K562 (cell line): ENCODE measurements around the gene MPHOSPH8. TPM values are rescaled to one million over a fixed set of nuclear protein-coding genes. Genes with fewer than 3 reads are reported as not detected.

ENCODE experiments used
- ATAC-seq: fragments of 200-7000 bp; cut with Tn5 transposase; 3 replicates; pipeline ENCODE4 v1.9.1; 2020; ENCODE audit warnings: moderate library complexity
- BruUV-seq: library from RNA; stranded (reverse); fragments of 400-500 nt; replicated peaks from 2 replicates; lab custom pipeline; 2021; lab: Mats Ljungman, UMichigan
- CTCF ChIA-PET: fragments of 300-600 bp; formaldehyde crosslinking; extraction: SDS; loops from one replicate; lab custom pipeline; 2021; ENCODE audit warnings: low intra/inter-chr PET ratio; lab: Yijun Ruan, JAX
- POLR2A ChIA-PET: fragments of 300-600, 350-650 bp; sonication (Branson Sonifier 250); formaldehyde crosslinking; extraction: SDS; loops from one replicate; lab custom pipeline; 2021; ENCODE audit warnings: antibody characterized with exemption, inconsistent platforms; lab: Yijun Ruan, JAX
- DNase-seq, 4 experiments: peaks; one replicate each; pipeline versions ENCODE4 v3.0.0 to v3.0.0-alpha.2; 2011 to 2018; ENCODE audit warnings: low spot score in 3 of 4, mixed read lengths in 3 of 4; ENCODE audit errors: extremely low read depth in 1 of 4
- FAIRE-seq: peaks from 2 replicates; lab custom pipeline; 2011; peaks lifted over from hg19 to GRCh38; lab: Jason Lieb, UNC
- H2AFZ ChIP-seq: 2 replicates; pipeline ENCODE4 v1.6.0; 2011; ENCODE audit warnings: low read depth, low read length, control low read depth, inconsistent platforms
- H3K27ac ChIP-seq: fragments of 200-600 bp; 3 replicates; pipeline ENCODE4 v1.8.0; 2011; ENCODE audit warnings: low read depth, mild to moderate bottlenecking, control low read depth, inconsistent platforms, low read length, moderate library complexity, mixed read lengths; ENCODE audit errors: extremely low read depth
- H3K27me3 ChIP-seq, 2 experiments: fragments of 300-600 bp in 1 of 2; 2 replicates in 1 of 2; 3 replicates in 1 of 2; pipeline versions ENCODE4 v1.6.0 to v1.8.0; 2011; ENCODE audit warnings: inconsistent platforms in 2 of 2, low read length in 2 of 2, mild to moderate bottlenecking in 1 of 2, mixed read lengths in 1 of 2, moderate library complexity in 1 of 2; ENCODE audit not compliant: control insufficient read depth in 2 of 2, insufficient read depth in 2 of 2
- H3K36me3 ChIP-seq: fragments of 300-600 bp; 3 replicates; pipeline ENCODE4 v1.8.0; 2011; ENCODE audit warnings: mild to moderate bottlenecking, low read length, inconsistent platforms; ENCODE audit not compliant: control insufficient read depth, insufficient read depth
- H3K4me1 ChIP-seq, 2 experiments: fragments of 200-600 bp in 1 of 2; replicated peaks in 1 of 2; 2 replicates in 1 of 2; 3 replicates in 1 of 2; pipeline versions ENCODE4 v1.5.1 to v1.8.0; 2011; ENCODE audit warnings: inconsistent platforms in 2 of 2, low read length in 2 of 2, mild to moderate bottlenecking in 1 of 2, mixed read lengths in 1 of 2, moderate library complexity in 1 of 2; ENCODE audit not compliant: control insufficient read depth in 2 of 2, insufficient read depth in 2 of 2
- H3K4me2 ChIP-seq: 2 replicates; pipeline ENCODE4 v1.6.1; 2011; ENCODE audit warnings: low read length, control low read depth, inconsistent platforms, mixed read lengths; ENCODE audit not compliant: insufficient read depth
- H3K4me3 ChIP-seq: fragments of 200-600 bp; sonication (generic), shearing (Covaris generic); 2 replicates; pipeline ENCODE4 v1.5.1; 2016; ENCODE audit warnings: control low read depth, inconsistent platforms
- H3K79me2 ChIP-seq: fragments of 200-600 bp; 3 replicates; pipeline ENCODE4 v1.8.0; 2011; ENCODE audit warnings: low read length, inconsistent platforms; ENCODE audit not compliant: control insufficient read depth, insufficient read depth
- H3K9ac ChIP-seq, 2 experiments: 2 replicates each; pipeline versions ENCODE4 v1.6.0 to v1.6.1; 2011; ENCODE audit warnings: low read depth in 2 of 2, low read length in 2 of 2, control low read depth in 1 of 2, inconsistent platforms in 1 of 2, mild to moderate bottlenecking in 1 of 2, mixed read lengths in 1 of 2; ENCODE audit not compliant: insufficient read depth in 1 of 2
- H3K9me1 ChIP-seq: one replicate; pipeline ENCODE4 v1.6.0; 2011; ENCODE audit warnings: inconsistent platforms, mild to moderate bottlenecking, low read length, moderate library complexity; ENCODE audit not compliant: control insufficient read depth, insufficient read depth
- H3K9me3 ChIP-seq: replicated peaks from 2 replicates; pipeline ENCODE4 v1.5.1; 2011; ENCODE audit warnings: low read depth, low read length, inconsistent platforms; ENCODE audit not compliant: control insufficient read depth, insufficient read depth
- H4K20me1 ChIP-seq: replicated peaks from 2 replicates; pipeline ENCODE4 v1.6.1; 2011; ENCODE audit warnings: low read length, inconsistent platforms, mixed read lengths; ENCODE audit not compliant: control insufficient read depth, insufficient read depth
- ETV1 ChIP-seq: fragments of 450-650 bp; conservative IDR thresholded peaks from 2 replicates; pipeline ENCODE4 v1.6.1; 2016; ENCODE audit warnings: missing genetic modification characterization, control low read depth, low read depth, missing compliant biosample characterization
- MECOM ChIP-seq: fragments of 250-450 bp; sonication (Bioruptor Pico); IDR thresholded peaks from 2 replicates; pipeline ENCODE4 v1.8.0; 2022; ENCODE audit warnings: inconsistent platforms
- MGA ChIP-seq: fragments of 450-650 bp; IDR thresholded peaks from 2 replicates; pipeline ENCODE4 v1.6.1; 2016; ENCODE audit warnings: mild to moderate bottlenecking, moderate library complexity
- ZKSCAN3 ChIP-seq: fragments of 250-450 bp; sonication (Bioruptor Pico); IDR thresholded peaks from 2 replicates; pipeline ENCODE4 v1.4.0; 2020
- WGBS: fragments of 100-300 bp; shearing (Covaris generic); methylation state at CpG from one replicate; pipeline ENCODE4 v1.1.6; 2016; ENCODE audit warnings: low coverage, mixed read lengths; ENCODE audit not compliant: insufficient coverage; ENCODE audit errors: missing lambda C conversion rate; 5-methylcytosine and 5-hydroxymethylcytosine counted together
- in situ Hi-C: fragments of 300-500 bp; cut with MboI; formaldehyde crosslinking; loops from 4 replicates; pipeline ENCODE4 v1.15.0; 2018; ENCODE audit warnings: inconsistent platforms, mixed read lengths
- intact Hi-C: fragments of 100-400 bp; cut with micrococcal nuclease; formaldehyde crosslinking; loops from 2 replicates; pipeline ENCODE4 v1.14.2; 2022
- polyA plus RNA-seq, 8 experiments: library from polyadenylated mRNA; depleted of rRNA in 4 of 8; stranded (reverse) in 5 of 8; unstranded in 3 of 8; fragments of >200 nt; fragmentation: Nextera tagmentation in 2 of 8; fragmentation: Illumina TruSeq in 1 of 8; extraction: Ambion mirVana in 2 of 8; extraction: Trizol in 1 of 8; gene quantifications; 2 replicates each; pipeline versions ENCODE4 v1.2.1 to v1.2.3, GENCODE V29; 2011 to 2014; ENCODE audit warnings: inconsistent platforms in 1 of 8, missing spikeins in 1 of 8
- total RNA-seq, 7 experiments: library from RNA; depleted of rRNA in 6 of 7; stranded (reverse); fragments of >200 nt in 6 of 7; fragmentation: Illumina TruSeq in 2 of 7; extraction: Trizol in 2 of 7; gene quantifications; 2 replicates each; pipeline versions ENCODE4 v1.2.1 to v1.2.3, GENCODE V29; 2011 to 2021; ENCODE audit warnings: low replicate concordance in 1 of 7

Gene MPHOSPH8
- total and polyA plus RNA-seq, 9 of the 15 experiments (the other 6 are each of a cell fraction or from before 2014, with no cell fraction given) = 10.3 to 24.8 (median 16.6) TPM

GRCh38 chr13:19596086-19596485, 37.4 kb upstream of the MPHOSPH8 start:
- CTCF ChIA-PET = no interaction called here
- in situ Hi-C loops (no loop called here), intact Hi-C loops (no loop called here)
- Histone ChIP-seq H3K79me2 (no peaks in the 10 kb centered on the region), H3K9me1 (no peaks in the 10 kb centered on the region), H3K4me3 (no peak overlapping the region), H3K9ac (no peak overlapping the region), H3K4me1 (no peaks in the 10 kb centered on the region; a peak in 1 of 5 replicates), H3K27ac (no peak overlapping the region), H3K36me3 (no peaks in the 10 kb centered on the region), H2AFZ (no peak overlapping the region), H3K27me3 (no peaks in the 10 kb centered on the region)
- WGBS = 72% methylated on average over 3 of the region's 3 CpGs
- DNase-seq (no peak), FAIRE-seq (no peak), ATAC-seq (no peak)
- no TSS peak for BruUV-seq
- no peak for TF ChIP-seq MGA
- no peak for TF ChIP-seq MECOM (CRISPR knock-in tag)
- TF ChIP-seq ZKSCAN3 (CRISPR knock-in tag) = no peak
- TF ChIP-seq ETV1 = no peak
- TF ChIP-seq, all 486 proteins: peak for 0
- no peaks in the 10 kb centered on the region for H4K20me1 ChIP-seq
- H3K4me2 ChIP-seq = no peak overlapping the region
- POLR2A ChIA-PET = no interaction called here
- no peaks in the 10 kb centered on the region for H3K9me3 ChIP-seq
